DMS153 (cell line): Measurements from ENCODE around the gene NPIPB8.
"Not testable (repeated sequence)": the region's sequence is repeated elsewhere in the genome, so short reads cannot be mapped to it uniquely, and the experiment has no call there.

Experiments
- DNase-seq: peaks from one replicate; lab custom pipeline; 2025; lab: John Stamatoyannopoulos, UW

NPIPB8 gene

DNA sequence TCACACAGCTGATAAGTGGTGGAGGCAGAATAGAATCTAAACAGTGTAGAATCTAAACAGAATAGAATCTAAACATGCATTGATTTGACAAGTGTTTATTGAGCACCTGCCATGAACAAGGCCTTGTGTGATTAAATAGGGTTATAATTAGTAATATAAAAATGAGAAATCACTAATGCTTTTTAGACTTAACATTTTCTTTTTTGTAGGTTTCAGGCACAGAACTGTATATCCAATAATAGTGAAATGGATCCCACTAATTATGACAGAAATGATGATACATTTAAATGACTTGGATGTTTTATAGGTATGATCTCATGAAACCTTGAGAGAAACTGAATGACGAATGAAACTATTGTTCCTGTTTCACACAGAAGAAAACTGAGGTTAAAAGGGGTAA is at the start of gene NPIPB8:
NPIPB8 (plus strand) TSS at position 301 of the 400 bp plus-strand sequence. CDS start 296 bp downstream, outside the sequence.
- DNase-seq: not testable (repeated sequence)

GRCh38 chr16:28589069-28589468 is 48.8 kb upstream of the NPIPB8 start:
- DNase-seq: no peak

DNA sequence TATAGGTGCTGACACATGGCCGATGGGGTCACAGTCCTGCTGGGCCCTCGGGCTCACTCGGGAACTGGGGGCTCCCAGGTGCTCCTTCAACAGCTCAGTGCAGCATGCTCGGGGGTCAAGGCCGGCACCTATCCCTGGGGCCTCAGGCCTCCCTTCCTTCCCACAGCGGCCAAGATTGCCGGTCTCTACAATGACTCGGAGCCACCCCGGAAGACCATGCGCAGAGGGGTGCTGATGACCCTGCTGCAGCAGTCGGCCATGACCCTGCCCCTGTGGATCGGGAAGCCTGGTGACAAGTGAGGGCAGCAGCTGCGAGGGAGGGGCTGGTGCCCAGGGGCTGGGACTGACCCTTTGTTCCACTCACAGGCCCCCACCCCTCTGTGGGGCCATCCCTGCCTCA is 47.9 kb upstream of the NPIPB8 start:
- no peak for DNase-seq

DNA sequence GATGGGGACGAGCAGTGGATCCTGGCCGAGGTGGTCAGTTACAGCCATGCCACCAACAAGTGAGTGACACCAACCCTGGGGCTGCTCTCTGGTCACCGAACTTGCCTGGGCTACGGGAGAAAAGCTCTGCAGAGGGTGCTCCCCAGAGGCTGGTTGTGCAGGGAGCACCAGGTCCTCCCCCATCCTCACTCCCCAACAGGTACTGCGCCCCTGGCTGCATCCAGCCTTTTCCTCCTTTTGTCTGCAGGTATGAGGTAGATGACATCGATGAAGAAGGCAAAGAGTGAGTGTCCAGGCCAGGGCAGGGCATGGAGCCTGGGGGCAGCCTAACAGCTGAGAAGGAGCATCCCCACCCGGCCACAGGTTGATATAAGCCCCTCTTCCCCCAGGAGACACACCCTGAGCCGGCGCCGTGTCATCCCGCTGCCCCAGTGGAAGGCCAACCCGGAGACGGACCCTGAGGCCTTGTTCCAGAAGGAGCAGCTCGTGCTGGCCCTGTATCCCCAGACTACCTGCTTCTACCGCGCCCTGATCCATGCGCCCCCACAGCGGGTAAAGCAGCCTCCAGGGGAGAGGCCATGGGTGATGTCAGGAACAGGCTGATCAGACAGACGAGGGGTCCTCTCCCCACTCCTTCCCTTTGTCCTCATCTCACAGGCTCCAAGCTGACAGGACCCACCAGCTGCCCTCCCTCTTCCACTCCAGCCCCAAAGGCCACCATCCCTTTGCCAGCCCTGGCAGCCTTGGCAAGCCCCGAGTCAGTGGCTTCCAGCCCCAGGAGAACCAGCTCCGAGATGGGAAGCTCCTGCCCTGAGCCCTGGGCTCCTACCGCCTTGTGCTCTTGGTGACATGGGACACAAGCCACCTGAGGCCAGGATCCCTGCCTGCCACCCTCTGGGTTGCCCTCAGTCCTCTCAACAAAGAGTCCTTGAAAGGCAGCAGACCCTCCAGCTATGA is 47.2 kb upstream of the NPIPB8 start:
- no peak for DNase-seq

DNA sequence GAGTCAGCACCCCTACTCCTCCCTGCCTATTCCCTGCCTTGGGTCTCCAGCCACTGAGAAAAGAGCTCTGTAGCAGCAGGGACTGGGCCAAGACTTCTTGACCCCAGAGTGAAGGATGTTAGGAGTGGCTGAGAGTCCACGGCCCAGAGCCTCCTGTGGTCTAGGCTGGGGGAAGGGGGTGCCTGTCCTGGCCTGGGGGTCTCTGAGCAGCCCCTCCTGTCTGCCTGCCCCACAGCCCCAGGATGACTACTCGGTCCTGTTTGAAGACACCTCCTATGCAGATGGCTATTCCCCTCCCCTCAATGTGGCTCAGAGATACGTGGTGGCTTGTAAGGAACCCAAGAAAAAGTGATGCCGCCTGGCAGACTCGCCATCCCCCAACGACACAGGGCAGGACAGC is 46.5 kb upstream of the NPIPB8 start:
- no peak for DNase-seq

DNA sequence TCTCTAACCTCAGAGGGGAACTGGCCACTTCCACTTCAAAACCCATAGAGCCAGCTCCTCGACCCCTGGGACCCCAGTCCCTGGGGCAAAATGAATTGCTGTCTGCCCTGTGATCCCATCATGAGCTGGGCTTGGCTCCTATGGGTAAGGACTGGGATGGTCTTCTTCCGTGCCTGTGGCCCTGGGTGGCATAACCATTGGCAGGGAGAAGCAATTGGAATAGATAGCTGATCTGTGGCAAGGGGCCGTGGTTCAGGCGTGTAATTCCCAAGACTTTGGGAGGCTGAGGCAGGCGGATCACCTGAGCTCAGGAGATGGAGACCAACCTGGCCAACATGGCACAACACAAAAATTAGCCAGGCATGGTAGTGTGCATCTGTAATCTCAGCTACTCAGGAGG is 45.4 kb upstream of the NPIPB8 start:
- DNase-seq: no peak

GRCh38 chr16:28592979-28593553 is 44.8 kb upstream of the NPIPB8 start:
- DNase-seq: no peak

DNA sequence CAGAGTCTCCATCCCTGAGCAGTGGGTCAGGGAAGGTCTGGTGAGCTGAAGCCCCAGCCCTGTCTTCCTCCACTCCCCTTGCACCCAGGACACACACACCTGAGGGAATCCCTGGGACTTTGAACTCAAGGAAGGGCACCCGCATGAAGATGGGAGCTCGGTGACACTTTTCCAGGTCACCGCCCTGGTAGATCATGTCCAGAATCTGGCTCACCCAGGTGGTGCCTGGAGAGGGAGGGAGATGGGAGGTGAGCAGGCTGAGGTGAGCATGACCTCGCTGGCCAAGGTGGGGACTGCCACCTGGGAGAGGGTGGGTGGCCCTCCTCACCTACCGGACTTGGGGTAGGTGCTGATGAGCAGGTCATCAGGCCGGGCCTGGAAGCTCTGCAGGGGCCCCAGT is 42.4 kb upstream of the NPIPB8 start:
- not testable (repeated sequence) for DNase-seq

GRCh38 chr16:28596115-28596630 is 41.7 kb upstream of the NPIPB8 start:
- no peak for DNase-seq

GRCh38 chr16:28596840-28597691 is 40.8 kb upstream of the NPIPB8 start, which contains the start of gene SULT1A2:
TSS of gene SULT1A2 (minus strand) at chr16:28597050. CDS start at chr16:28595930, 1,120 bp downstream.
- DNase-seq: no peak

GRCh38 chr16:28597692-28598261 is 40.1 kb upstream of the NPIPB8 start:
- no peak for DNase-seq

DNA sequence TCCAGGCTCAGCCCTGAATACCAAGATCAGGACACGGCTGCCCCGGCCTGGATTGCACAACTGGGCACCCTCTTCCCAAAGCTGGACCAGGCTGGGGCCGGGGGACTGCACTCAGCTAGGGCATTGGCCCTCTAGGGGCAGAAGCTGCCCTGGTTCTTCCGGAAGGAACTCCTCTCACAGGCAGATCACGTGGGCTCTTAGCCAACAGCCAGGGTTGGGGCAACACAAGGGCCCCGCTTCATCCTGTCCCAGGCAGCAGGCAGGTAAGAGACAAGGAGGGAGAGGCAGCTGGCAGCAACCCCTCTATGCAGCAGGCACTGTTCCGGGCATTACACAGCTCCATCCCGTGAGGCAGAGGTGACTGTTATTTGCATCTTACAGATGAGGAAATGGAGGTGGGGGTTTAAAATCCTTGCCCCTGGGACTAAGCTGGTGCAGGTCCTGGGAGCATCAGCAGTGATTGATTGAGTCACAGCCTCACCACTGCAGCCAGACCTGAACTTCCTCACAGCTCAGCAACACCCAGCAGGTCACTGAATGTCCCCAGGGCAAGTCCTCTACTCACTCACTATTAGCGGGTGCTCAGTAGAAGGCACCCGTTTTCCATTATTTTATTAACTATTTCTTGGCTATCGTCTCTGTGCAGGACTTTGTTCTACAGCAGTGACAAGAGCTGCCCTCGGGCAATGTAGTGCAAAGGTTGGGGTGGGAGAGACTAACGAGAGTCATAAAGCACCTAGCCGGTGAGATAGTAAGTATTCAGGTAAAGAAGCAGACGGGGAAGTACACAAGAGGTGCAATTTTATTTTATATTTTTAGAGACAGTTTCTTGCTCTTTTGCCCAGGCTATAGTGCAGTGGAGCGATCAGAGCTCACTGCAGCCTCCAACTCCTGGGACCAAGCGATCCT is 38.2 kb upstream of the NPIPB8 start:
- not testable (repeated sequence) for DNase-seq

GRCh38 chr16:28600965-28601364 is 36.9 kb upstream of the NPIPB8 start:
- not testable (repeated sequence) for DNase-seq

DNA sequence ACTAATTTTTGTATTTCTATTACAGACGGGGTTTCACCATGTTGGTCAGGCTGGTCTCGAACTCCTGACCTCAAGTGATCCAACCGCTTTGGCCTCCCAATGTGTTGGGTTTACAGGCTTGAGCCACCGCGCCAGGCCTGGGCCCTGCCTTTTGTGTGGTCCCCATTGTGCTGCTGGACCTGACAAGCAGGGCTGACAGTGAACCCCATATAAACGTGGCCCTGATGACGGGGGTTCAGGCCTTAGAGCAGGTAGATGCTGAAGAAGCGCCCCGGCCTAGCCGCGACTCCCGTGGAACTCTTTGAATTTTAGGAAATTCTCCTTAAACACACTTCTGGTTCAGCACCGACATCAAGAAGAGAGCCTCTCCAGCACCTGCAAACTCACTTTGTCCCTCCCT is 36.3 kb upstream of the NPIPB8 start:
- not testable (repeated sequence) for DNase-seq

- not testable (repeated sequence) for DNase-seq
Observed at GRCh38 chr16:28602062-28602461, 35.8 kb upstream of the NPIPB8 start.

DNA sequence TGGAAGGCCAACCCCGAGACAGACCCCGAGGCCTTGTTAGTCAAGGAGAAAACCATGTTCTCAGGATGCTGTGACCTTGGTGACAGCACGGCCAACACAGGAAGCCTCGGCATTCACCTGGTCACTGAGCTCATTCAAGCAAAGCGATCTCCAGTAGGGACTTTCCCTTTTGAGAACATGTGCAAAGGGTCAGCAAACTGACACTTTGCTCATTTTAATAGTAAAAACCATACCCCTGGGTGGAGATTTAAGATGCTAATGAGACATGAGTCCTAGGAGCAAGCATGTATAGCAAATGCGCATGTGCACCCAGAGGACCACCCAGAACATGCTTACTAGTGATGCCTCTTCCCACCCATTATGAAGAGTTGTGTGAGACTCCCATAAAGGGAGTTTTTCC is 35.3 kb upstream of the NPIPB8 start:
- DNase-seq: no peak

DNA sequence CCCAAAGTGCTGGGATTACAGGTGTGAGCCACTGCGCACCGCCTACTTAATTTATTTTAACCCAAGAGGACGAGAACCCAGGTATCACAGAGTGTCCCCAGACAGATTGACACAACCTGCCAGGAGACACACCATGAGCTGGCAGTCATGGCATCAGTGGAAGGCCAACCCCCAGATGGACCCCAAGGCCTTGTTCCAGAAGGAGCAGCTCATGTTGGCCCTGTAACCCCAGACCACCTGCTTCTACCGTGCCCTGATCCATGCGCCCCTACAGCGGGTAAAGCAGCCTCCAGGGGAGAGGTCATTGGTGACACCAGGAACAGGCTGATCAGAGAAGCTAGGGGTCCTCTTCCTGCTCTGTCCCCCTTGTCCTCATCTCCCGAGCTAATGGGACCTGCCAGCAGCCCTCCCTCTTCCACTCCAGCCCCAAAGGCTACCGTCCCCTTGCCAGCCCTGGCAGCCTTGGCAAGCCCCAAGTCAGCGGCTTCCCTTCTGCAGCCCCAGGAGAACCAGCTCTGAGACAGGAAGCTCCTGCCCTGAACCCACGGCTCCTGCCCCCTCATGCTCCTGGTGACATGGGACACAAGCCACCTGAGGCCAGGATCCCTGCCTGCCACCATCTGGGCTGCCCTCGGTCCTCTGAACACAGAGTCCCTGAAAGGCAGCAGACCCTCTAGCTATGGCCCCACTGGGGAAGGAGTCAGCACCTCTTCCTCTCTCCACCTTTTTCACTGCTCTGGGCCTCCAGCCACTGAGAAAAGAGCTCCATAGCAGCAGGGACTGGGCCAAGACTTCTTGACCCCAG is 34.3 kb upstream of the NPIPB8 start:
- no peak for DNase-seq

- DNase-seq: no peak
Observed at GRCh38 chr16:28604186-28604565, 33.7 kb upstream of the NPIPB8 start.

DNA sequence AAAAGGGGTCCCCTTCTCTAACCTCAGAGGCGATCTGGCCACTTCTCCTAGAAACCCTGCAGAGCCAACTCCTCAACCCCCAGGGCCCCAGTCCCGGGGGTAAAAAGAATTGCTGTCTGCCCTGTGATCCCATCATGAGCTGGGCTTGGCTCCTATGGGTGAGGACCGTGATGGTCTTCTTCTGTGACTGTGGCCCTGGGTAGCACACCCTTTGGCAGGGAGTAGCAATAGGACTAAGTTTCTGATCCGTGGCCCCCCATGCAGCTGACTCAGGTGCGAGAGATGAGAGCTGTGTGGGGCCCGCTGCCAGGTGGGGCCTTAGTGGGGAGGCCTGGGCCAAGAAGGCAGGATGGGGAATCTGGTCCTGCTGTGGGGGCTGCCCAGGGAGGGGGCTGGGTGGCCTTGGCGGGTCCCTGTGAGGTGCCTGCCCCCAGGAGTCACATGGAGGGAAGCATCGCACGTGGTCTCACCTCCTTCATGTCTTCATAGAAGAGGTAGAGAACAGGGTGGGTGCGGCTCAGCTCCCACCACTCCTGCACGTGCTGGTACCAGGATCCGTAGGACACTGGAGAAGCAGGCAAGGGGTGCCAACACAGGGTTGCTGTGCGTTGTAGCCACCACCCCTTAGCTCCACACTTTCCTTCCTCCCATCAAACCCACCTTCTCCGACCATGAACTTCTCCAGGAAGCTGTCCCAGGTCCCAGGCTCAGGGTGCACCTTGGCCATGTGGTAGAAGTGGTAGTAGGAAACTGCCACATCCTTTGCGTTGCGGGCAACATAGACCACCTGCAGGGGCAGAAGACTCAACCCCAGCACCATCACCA is 31.4 kb upstream of the NPIPB8 start:
- DNase-seq: no peak
